ENCODE measurements around the gene GLIPR2. TPM values are rescaled to one million over a fixed set of nuclear protein-coding genes. Genes with fewer than 3 reads are reported as not detected.
"Not testable (repeated sequence)": the region's sequence is repeated elsewhere in the genome, so short reads cannot be mapped to it uniquely, and the experiment has no call there.

Gene GLIPR2
- total RNA-seq, 1 donor from 2014 or later = 1.5 TPM

DNA sequence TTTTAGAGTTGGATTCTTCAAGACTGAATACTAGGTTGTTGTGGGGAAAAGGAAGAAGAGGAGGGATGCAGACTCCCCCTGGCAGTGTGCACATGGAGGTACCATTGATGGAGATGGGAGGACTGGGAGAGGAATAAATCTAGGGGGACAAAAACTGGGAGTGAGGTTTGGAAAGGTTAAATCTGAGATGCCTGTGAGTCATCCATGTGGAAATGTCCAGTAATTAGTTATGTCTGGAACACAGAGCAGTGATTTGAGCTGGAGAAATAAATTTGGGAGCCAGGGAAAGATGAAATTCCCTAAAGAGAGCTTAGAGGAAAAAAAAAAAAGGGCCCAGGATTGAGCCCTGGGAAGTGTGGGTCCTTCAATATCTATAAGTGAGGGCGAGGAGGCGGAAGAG is 24.7 kb downstream of the GLIPR2 start:
- ATAC-seq (no peak), DNase-seq (ENCODE audit: low spot score) (no peak)

DNA sequence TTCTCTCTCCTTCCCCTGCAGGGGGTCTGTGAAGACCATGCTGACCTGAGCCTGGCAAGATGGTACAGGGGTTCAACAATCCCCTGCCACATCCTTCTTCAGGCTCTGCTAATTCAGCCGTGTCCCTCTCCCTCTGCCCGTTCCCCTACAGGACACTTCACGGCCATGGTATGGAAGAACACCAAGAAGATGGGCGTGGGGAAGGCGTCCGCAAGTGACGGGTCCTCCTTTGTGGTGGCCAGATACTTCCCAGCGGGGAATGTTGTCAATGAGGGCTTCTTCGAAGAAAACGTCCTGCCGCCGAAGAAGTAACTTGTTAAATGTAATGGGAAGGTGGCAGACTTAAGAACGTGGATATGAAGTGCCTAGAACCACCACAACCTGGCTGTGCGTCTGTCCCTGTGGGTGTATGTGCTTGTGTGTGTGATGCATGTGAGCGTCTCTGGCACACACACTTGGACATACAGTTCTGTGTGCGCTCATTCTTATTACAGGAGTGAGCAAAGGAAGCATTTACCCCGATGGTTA is 25.7 kb downstream of the GLIPR2 start:
- ATAC-seq (no peak), DNase-seq (ENCODE audit: low spot score) (no peak)

- DNase-seq (ENCODE audit: low spot score) = no peak
- no peak for ATAC-seq
These were observed 26.7 kb downstream of the GLIPR2 start for GRCh38 chr9:36163049-36163785.

DNA sequence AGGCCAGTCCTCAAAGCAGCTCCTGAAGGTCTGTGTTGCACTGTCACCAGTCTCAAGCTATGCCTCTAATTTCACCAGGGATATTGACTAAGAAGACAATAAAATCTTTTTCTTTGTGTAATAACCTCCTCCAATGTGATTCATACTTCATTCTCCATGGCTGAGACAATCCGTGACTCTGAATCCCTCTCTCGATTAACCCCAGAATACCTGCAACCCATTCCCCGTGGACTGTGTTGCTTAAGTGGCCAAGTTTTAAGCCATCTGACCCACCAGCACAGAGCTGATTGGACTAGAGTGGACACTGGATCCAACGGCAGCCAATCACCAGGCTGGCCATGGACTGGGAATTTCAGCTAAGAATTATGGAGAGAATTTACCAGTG is 27.2 kb downstream of the GLIPR2 start:
- no peak for DNase-seq (ENCODE audit: low spot score)
- no peak for ATAC-seq

GRCh38 chr9:36164372-36164771 is 27.8 kb downstream of the GLIPR2 start:
- no peak for ATAC-seq
- no peak for DNase-seq (ENCODE audit: low spot score)

GRCh38 chr9:36164989-36165388 is 28.5 kb downstream of the GLIPR2 start:
- no peak for ATAC-seq

DNA sequence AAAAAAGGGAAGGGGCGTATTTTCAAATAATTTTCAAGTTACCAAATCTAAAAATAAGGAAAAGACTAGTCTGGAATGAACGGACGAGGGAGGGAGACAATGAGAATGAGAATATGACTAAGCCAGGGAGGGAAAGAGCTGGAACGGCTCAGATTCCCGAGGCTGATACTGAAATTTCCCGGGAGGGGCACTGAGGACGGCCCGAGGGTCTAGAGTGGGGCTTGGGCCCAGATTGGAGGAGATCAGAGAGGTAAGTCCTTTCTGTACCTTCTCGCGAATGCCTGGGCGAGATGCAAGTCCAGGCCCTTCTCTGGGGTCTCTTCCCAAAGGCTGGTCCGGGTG is 29.3 kb downstream of the GLIPR2 start:
- no peak for ATAC-seq
- DNase-seq (ENCODE audit: low spot score) = no peak

More at GRCh38 chr9:36164989-36165388, 28.5 kb downstream of the GLIPR2 start:
- DNase-seq (ENCODE audit: low spot score) = no peak

DNA sequence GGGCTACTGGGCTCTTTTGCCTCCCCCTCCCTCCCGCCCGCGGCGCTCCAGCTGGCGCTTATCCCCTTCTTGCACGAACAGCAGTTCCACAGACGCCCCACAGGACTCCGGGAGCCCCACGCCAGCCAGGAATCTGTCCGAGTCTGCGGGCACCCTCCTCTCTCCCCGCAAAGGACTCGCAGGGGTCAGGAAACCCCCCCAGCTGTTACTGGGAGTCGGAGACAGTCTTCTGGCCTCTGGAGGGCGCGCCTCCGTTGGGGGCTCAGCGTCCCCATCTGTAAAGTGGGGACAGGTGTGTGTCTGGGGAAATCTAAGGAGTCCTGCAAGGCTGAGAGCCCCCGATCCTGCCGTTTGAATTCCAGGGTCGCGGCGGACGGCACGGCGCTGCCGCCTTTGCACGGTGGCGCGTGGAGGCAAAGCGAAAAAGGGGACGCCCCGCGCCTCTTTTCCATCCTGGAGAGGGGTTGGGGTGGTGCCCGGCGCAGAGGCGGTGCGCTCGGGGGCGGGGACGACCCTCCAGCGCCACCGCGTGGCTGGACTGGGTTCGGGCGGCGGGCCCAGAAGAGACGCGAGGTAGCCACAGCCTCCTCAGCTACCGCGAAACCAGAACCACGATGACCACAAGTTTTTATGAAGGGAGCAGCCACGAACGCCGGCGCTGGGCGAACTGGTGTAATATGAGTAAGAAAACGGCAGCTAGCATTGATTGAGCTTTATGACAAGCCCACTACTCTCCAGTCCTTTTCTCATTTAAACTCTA is 29.8 kb downstream of the GLIPR2 start:
- ATAC-seq (peak; percentile 100), DNase-seq (ENCODE audit: low spot score) (peak; percentile 83)

DNA sequence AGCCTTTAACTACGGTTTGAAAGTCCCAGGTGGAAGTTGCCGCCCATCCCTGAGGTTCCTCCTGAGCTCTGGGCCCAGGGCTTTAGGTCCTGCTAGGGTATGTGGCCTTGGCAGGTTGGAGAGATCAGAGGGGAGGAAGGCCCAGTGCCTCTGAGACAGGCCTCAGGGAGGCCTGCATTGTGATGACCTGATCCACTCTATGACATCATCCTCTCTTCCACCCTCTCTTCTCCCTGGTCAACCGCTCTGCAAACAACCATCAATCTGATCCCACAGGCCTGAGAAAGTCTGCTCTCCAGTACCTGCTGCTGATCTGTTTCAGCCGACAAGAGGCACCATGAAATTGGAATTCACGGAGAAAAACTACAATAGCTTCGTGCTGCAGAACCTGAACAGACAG is 32.6 kb downstream of the GLIPR2 start, which contains the start of gene CCIN:
CCIN (plus strand) TSS at position 223 of the 400 bp plus-strand sequence; CDS start at position 338, 115 bp downstream.
- DNase-seq (ENCODE audit: low spot score) (no peak), ATAC-seq (no peak)

- no peak for ATAC-seq
- no peak for DNase-seq (ENCODE audit: low spot score)
These were observed 33.2 kb downstream of the GLIPR2 start for GRCh38 chr9:36169708-36170107.

GRCh38 chr9:36170531-36170930 is 34.0 kb downstream of the GLIPR2 start:
- DNase-seq (ENCODE audit: low spot score) (no peak), ATAC-seq (no peak)

- ATAC-seq (no peak), DNase-seq (ENCODE audit: low spot score) (no peak)
These were observed 37.3 kb downstream of the GLIPR2 start for GRCh38 chr9:36173861-36174260.

- ATAC-seq = no peak
- no peak for DNase-seq (ENCODE audit: low spot score)
These were observed 37.7 kb downstream of the GLIPR2 start for GRCh38 chr9:36174271-36174670.

DNA sequence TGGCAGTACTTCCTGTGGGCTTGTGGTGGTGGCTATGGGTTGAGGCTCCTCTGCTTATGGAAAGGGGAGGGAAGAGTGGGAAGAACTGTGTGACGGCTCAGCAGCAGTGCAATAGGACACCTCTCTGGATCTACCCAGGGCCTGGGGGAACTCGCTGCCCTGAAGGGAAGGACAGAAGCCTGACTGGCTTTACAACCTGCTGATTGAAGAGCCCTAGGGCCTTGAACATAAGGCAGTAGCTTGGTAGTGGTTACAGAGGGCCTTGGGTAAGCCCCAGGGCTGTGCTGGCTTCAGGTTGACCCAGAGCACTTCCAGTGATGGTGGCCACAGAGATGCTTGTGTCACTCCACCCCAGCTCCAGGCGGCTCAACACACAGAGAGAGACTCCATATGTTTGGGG is 38.2 kb downstream of the GLIPR2 start:
- DNase-seq (ENCODE audit: low spot score) (no peak), ATAC-seq (no peak)

DNA sequence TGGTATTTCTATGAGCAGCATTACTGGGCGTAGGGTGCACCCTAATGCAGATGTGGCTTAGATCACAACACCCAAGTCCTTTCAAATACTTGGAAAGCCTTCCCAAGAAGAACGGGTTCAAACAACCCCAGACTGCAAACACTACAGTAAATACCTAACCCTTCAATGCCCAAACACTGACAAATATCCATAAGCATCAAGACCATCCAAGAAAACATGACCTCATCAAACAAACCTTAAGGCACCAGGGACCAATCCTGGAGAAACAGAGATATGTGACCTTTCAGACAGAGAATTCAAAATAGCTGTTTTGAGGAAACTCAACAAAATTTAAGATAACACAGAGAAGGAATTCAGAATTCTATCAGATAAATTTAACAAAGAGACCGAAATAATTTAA is 38.7 kb downstream of the GLIPR2 start:
- not testable (repeated sequence) for DNase-seq (ENCODE audit: low spot score); ATAC-seq

DNA sequence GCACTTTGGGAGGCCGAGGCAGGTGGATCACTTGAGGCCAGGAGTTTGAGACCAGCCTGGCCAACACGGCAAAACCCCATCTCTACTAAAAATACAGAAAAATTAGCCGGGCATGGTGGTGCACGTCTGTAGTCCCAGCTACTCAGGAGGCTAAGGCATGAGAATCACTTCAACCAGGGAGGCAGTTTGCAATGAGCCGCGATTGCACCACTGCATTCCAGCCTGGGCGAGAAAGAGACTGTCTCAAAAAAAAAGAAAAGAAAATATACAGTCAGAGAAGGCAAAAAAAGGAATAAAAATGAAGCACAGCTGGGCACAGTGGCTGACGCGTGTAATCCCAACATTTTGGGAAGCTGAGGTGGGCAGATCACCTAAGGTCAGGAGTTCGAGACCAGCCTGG is 40.0 kb downstream of the GLIPR2 start:
- not testable (repeated sequence) for DNase-seq (ENCODE audit: low spot score); ATAC-seq

DNA sequence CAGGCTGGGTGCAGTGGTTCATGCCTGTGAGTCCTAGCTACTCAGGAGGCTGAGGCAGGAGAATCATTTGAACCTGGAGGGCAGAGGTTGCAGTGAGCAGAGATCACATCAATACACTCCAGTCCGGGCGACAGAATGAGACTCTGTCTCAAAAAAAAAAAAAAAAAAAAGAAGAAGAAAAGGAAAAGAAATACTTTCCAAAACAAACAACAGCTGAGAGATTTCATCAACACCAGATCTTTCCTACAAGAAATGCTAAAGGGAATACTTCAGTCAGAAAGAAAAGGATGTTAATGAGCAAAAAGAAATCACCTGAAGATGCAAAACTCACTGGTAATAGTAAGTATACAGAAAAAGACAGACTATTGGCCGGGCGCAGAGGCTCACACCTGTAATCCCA is 41.0 kb downstream of the GLIPR2 start:
- ATAC-seq (no peak), DNase-seq (ENCODE audit: low spot score) (no peak)

GRCh38 chr9:36180243-36180642 is 43.7 kb downstream of the GLIPR2 start:
- DNase-seq (ENCODE audit: low spot score) = not testable (repeated sequence)

DNA sequence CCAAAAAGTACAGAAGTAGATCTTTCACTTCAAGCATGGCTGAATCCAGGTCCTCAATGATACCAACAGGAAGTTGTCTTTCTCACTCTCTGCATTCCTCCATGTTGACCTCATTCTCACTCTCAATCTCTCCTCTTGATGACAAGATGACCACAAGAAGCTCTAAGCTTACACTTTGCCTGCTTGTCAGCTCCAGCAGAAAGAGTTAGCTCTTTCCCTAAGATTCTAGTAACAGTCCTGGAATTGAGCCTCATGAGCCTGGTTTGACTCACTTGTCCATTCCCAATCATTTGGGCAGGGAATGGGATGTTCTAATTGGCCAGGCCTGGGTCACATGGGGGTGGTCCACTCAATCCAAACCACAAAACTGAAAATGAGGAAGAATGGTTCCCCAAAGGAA is 50.9 kb downstream of the GLIPR2 start:
- DNase-seq (ENCODE audit: low spot score) (no peak), ATAC-seq (no peak)

More at GRCh38 chr9:36180243-36180642, 43.7 kb downstream of the GLIPR2 start:
- not testable (repeated sequence) for ATAC-seq

DNA sequence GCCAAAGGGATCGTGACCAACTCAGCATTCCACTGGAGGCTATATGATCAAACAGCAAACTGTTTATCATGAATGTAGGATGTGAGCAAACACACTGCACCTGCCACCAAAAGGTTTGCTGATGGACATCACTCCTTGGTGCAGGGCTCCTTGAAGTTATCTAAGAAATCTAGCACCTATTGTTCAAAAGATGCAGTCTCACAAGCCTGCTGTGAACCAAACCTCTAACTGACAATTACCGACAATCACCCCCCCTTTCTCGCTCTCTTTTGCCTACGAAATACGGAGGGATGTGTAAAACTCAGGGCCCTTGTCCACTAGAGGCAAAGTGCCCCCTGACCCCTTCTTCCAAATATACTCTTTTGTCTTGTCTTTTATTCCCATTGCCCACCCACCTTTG is 51.7 kb downstream of the GLIPR2 start:
- ATAC-seq (no peak), DNase-seq (ENCODE audit: low spot score) (no peak)

GRCh38 chr9:36189976-36190375 is 53.4 kb downstream of the GLIPR2 start:
- no peak for DNase-seq (ENCODE audit: low spot score)
- ATAC-seq = no peak

All from left lobe of liver (tissue), 2 donors.